ENCODE data around the gene SGSH.
A peak's percentile ranks its signal among the peaks of the same experiment; 100 is the strongest.

The SGSH gene

GRCh38 chr17:80185968-80186367 is 34.2 kb downstream of the SGSH start:
- DNase-seq (ENCODE audit: low spot score) (no peak), FAIRE-seq (no peak)

- no peak for DNase-seq (ENCODE audit: low spot score)
- FAIRE-seq, result no peak
Measured at GRCh38 chr17:80184423-80184714, 35.8 kb downstream of the SGSH start.

- peak; percentile 92 for FAIRE-seq
Measured at GRCh38 chr17:80183581-80184422, 36.3 kb downstream of the SGSH start.

GRCh38 chr17:80182845-80183223 is 37.3 kb downstream of the SGSH start:
- no peak for DNase-seq (ENCODE audit: low spot score)
- FAIRE-seq, result no peak

More at GRCh38 chr17:80183581-80184422, 36.3 kb downstream of the SGSH start:
- DNase-seq (ENCODE audit: low spot score), result no peak

GRCh38 chr17:80182118-80182844 is 37.9 kb downstream of the SGSH start:
- DNase-seq (ENCODE audit: low spot score) (no peak), FAIRE-seq (no peak)

- DNase-seq (ENCODE audit: low spot score) (no peak), FAIRE-seq (no peak)
Measured at GRCh38 chr17:80181431-80181830, 38.7 kb downstream of the SGSH start.

- no peak for DNase-seq (ENCODE audit: low spot score)
- FAIRE-seq, result no peak
Measured at GRCh38 chr17:80180192-80180591, 39.9 kb downstream of the SGSH start.

- DNase-seq (ENCODE audit: low spot score) (no peak), FAIRE-seq (no peak)
Measured at GRCh38 chr17:80177986-80178595, 42.0 kb downstream of the SGSH start.

- FAIRE-seq (no peak), DNase-seq (ENCODE audit: low spot score) (no peak)
Measured at GRCh38 chr17:80176757-80177156, 43.4 kb downstream of the SGSH start.

- FAIRE-seq, result no peak
Measured at GRCh38 chr17:80173916-80174315, 46.2 kb downstream of the SGSH start.

GRCh38 chr17:80173126-80173525 is 47.0 kb downstream of the SGSH start:
- no peak for DNase-seq (ENCODE audit: low spot score)
- FAIRE-seq, result no peak

More at GRCh38 chr17:80173916-80174315, 46.2 kb downstream of the SGSH start:
- no peak for DNase-seq (ENCODE audit: low spot score)

GRCh38 chr17:80171681-80172080 is 48.5 kb downstream of the SGSH start:
- FAIRE-seq, result no peak
- no peak for DNase-seq (ENCODE audit: low spot score)

GRCh38 chr17:80169784-80170500 is 50.2 kb downstream of the SGSH start, which contains the start of gene CARD14:
TSS of gene CARD14 (plus strand) at chr17:80170030. CDS start at chr17:80181439, 11,409 bp downstream.
- FAIRE-seq (peak; percentile 75), DNase-seq (ENCODE audit: low spot score) (no peak)

- no peak for DNase-seq (ENCODE audit: low spot score)
- no peak for FAIRE-seq
Measured at GRCh38 chr17:80169107-80169506, 51.0 kb downstream of the SGSH start.

GRCh38 chr17:80168371-80168770 is 51.8 kb downstream of the SGSH start:
- FAIRE-seq, result no peak

GRCh38 chr17:80166446-80166845 is 53.7 kb downstream of the SGSH start:
- FAIRE-seq (no peak), DNase-seq (ENCODE audit: low spot score) (no peak)

More at GRCh38 chr17:80168371-80168770, 51.8 kb downstream of the SGSH start:
- DNase-seq (ENCODE audit: low spot score), result no peak

GRCh38 chr17:80164185-80164584 is 55.9 kb downstream of the SGSH start:
- FAIRE-seq, result no peak
- DNase-seq (ENCODE audit: low spot score), result no peak

GRCh38 chr17:80163336-80163735 is 56.8 kb downstream of the SGSH start:
- DNase-seq (ENCODE audit: low spot score) (no peak), FAIRE-seq (no peak)

GRCh38 chr17:80160536-80160935 is 59.6 kb downstream of the SGSH start:
- FAIRE-seq, result peak; percentile 32
- no peak for DNase-seq (ENCODE audit: low spot score)
